ENCODE results near the gene ING5. TPM values are rescaled to one million over a fixed set of nuclear protein-coding genes. Genes with fewer than 3 reads are reported as not detected.

The ING5 gene
- total RNA-seq, 1 experiment from 2014 or later = 45.9 TPM

GRCh38 chr2:241720560-241720959 lies 18.7 kb downstream of the ING5 start:
- no peak for TF ChIP-seq ATF3 (IDR thresholded peaks at IDR 0.05)
- no peak for TF ChIP-seq YY1 (IDR thresholded peaks at IDR 0.05; ENCODE audit: extremely low read depth, insufficient replicate concordance, low read depth, low read length)
- TF ChIP-seq CBX3 (IDR thresholded peaks at IDR 0.05; ENCODE audit: low read depth) = no peak
- TF ChIP-seq REST (IDR thresholded peaks at IDR 0.05; ENCODE audit: low read depth) = no peak
- TF ChIP-seq MAX (IDR thresholded peaks at IDR 0.05) = no peak
- TF ChIP-seq JUND (IDR thresholded peaks at IDR 0.05) = no peak
- no peak for TF ChIP-seq SP1 (IDR thresholded peaks at IDR 0.05; ENCODE audit: low read depth)
- TF ChIP-seq TCF7L2 (IDR thresholded peaks at IDR 0.05; ENCODE audit: borderline replicate concordance, extremely low read depth, insufficient read depth, insufficient read length) = no peak
- no peak for TF ChIP-seq POLR2AphosphoS5 (IDR thresholded peaks at IDR 0.05; ENCODE audit: low read depth, low read length)
- peaks cover 7 to 27% of the 10 kb centered on the region in 2 experiments; a peak in 2 of 4 replicates for H3K36me3 ChIP-seq (ENCODE audit: control insufficient read depth in 1 of 2, insufficient read depth in 2 of 2, low read length in 2 of 2)
- H3K27ac ChIP-seq (ENCODE audit: low read depth, low read length) = no peak overlapping the region
- ATAC-seq (no peak), DNase-seq (ENCODE audit: low read depth, low spot score) (no peak)
- H3K4me2 ChIP-seq (ENCODE audit: low read length) = no peak overlapping the region
- BruUV-seq (replicated peaks) = no TSS peak
- no peak overlapping the region for H3K9ac ChIP-seq (ENCODE audit: low read length)
- no peaks in the 10 kb centered on the region; the same call in 1 of the 2 replicates for H3K79me2 ChIP-seq (ENCODE audit: insufficient read depth, low read length)
- intact Hi-C loops (cut with micrococcal nuclease) = no loop called here
- peaks cover 6% of the 10 kb centered on the region; the same call in 1 of the 2 replicates for H4K20me1 ChIP-seq (ENCODE audit: insufficient read depth)
- CTCF ChIA-PET = no interaction called here
- no peak overlapping the region for H3K4me3 ChIP-seq (replicated peaks in 1 of 2; ENCODE audit: low read depth in 1 of 2, low read length in 2 of 2)
- POLR2A ChIA-PET = no interaction called here
- H3K9me2 ChIP-seq (ENCODE audit: insufficient read depth) = no peaks in the 10 kb centered on the region
- no peak overlapping the region for H2AFZ ChIP-seq (ENCODE audit: low read depth, low read length, poor library complexity, severe bottlenecking)
- RAD21 ChIA-PET (ENCODE audit: low non-redundant PET in 1 of 2, low total read pairs in 2 of 2, uncharacterized antibody in 2 of 2, unreplicated experiment in 2 of 2) = no interaction called here
- no peaks in the 10 kb centered on the region for H3K9me3 ChIP-seq (ENCODE audit: control insufficient read depth in 1 of 2, insufficient read depth in 1 of 2, low read depth in 1 of 2, low read length in 2 of 2)
- H3K27me3 ChIP-seq (ENCODE audit: insufficient read depth, low read length) = no peaks in the 10 kb centered on the region
- H3K4me1 ChIP-seq (ENCODE audit: control insufficient read depth in 1 of 2, insufficient read depth in 2 of 2, low read length in 2 of 2) = no peaks in the 10 kb centered on the region
